ENCODE measurements around the gene MIXL1.
A peak's percentile ranks its signal among the peaks of the same experiment; 100 is the strongest.
"Not testable (repeated sequence)": the region's sequence is repeated elsewhere in the genome, so short reads cannot be mapped to it uniquely, and the experiment has no call there.

Gene MIXL1

GRCh38 chr1:226223157-226223785 is at the start of gene MIXL1:
Gene MIXL1 (plus strand): TSS chr1:226223664. CDS start chr1:226223682, 18 bp downstream.
- no peak for FAIRE-seq

DNA sequence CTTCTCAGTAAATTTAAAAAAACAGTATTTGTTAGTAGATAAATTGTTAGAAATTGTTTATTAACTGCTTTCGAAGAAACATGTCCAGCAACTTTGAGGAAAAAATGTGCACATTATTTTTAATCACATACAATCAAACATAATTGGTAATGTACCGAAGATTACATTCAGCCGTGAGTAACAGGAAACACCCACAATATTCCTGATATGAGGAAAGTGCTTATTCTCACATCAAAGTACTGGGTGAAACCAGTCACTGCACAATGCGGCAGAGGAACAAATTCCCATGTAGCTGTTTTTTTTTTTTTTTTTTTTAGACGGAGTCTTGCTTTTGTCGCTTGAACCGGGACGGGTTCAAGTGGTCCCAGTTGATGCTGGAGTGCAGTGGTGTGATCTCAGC is 46.6 kb upstream of the MIXL1 start:
- FAIRE-seq: peak; percentile 58

- no peak for FAIRE-seq
These were observed 41.3 kb upstream of the MIXL1 start for GRCh38 chr1:226181996-226182714.

- no peak for FAIRE-seq
These were observed 38.1 kb upstream of the MIXL1 start for GRCh38 chr1:226185141-226186036.

- FAIRE-seq: peak; percentile 41
These were observed 37.1 kb upstream of the MIXL1 start, which contains the start of gene ACBD3 for GRCh38 chr1:226186124-226187018. Gene ACBD3 (minus strand): TSS chr1:226186741. CDS start chr1:226186675, 66 bp downstream.

DNA sequence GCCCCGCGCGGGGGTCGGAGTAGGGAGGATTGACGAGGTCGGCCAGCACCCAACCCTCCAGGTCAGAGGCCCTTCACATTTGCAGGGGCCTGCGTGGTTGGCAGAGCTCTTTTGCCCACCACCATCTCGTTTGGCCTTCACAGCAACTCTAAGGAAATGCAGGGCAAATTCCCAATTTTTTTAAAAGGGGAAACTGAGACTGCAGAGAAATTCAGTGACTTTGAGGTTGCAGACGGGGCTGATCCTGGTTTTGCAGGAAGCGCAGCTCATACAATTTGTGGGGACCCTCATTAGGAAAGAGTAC is 36.5 kb upstream of the MIXL1 start:
- FAIRE-seq: no peak

DNA sequence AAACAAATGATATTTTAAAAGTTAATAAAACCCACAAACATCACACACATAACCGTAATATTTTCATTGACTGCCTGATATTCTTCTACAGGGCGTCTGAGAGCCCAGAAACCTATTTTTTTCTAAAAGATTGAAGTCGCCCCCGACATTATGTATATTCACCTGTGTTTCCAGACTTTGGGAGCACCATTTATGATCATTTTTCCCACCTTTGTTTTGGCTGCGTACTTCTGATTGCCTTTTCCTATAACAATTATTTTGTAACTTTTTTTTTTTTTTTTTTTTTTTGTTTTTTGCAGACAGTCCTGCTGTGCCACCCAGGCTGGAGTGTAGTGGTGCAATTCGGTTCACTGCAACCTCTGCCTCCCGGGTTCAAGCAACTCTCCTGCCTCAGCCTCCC is 36.1 kb upstream of the MIXL1 start:
- no peak for FAIRE-seq

DNA sequence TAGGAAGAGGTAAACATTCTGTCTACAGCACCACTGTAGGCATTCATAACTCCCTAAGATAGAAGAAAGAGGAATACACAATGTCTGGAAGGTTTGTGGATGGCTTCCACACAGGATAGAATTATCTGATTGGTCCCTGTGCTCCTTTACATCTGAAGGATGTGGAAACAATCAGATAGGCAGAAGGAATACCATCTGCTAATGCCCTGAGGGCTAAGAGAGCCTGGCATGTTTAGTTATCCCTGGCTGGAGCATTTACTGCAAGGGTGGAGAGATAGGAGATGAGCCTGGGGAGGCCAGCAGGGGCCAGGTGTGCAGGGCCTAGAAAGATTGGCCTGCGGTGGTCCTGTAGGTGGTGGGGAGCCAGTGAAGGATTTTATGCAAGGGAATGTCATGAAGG is 28.3 kb upstream of the MIXL1 start:
- FAIRE-seq: no peak

GRCh38 chr1:226199971-226200370 is 23.5 kb upstream of the MIXL1 start:
- no peak for FAIRE-seq

GRCh38 chr1:226201029-226201593 is 22.4 kb upstream of the MIXL1 start:
- peak; percentile 65 for FAIRE-seq

- no peak for FAIRE-seq
These were observed 21.2 kb upstream of the MIXL1 start for GRCh38 chr1:226202246-226202645.

- not testable (repeated sequence) for FAIRE-seq
These were observed 20.8 kb upstream of the MIXL1 start for GRCh38 chr1:226202666-226203065.

DNA sequence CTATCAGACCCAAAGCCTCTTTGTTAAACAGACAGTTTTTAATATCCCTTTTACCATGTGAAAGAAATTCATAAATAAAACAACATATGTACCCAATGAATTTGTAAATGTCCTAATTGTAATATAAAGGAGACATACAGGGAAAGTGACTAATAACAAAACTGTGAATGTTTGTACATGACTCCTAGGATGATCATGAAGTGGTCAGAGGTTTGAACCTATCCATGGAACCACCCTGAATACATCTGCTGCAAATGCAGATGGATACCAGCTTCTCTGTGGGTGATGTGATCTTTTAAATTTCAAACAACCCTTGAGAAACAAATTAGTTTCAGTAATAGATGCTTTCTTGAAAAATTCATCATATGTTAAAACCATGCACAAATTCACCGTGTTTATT is 20.2 kb upstream of the MIXL1 start:
- no peak for FAIRE-seq

- FAIRE-seq: no peak
These were observed 19.8 kb upstream of the MIXL1 start for GRCh38 chr1:226203655-226204054.

DNA sequence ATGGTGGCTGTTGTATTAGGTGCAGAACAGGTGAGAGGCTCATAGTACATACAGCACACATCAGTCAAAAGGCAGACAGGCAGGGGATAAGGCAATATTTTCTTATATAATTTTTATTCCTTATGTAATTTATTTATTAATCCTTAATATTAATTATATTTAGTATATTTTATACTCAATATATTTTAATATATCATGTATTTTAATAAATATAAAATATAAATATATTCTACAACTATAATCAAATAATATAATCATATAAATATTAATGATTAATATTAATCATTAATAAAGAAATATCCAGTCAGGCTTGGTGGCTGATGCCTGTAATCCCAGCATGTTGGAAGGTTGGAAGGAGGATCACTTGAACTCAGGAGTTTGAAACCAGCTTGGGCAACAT is 19.3 kb upstream of the MIXL1 start:
- peak; percentile 93 for FAIRE-seq

DNA sequence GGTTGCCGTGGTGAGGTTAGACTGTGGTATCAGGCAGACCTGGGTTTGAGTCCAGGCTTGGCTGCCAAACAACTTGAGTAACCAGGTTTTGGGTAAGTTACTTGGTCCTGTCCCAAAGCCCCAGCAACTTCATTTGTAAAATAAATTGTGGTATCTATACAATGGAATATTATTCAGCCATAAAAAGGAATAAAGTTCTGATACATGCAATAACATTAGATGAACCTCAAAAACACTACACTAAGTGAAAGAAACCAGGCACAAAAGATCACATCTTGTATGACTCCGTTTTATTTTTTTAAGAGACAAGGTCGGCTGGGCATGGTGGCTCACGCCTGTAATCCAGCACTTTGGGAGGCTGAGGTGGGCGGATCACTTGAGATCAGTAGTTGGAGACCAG is 16.4 kb upstream of the MIXL1 start:
- FAIRE-seq: no peak

GRCh38 chr1:226209307-226210059 is 14.0 kb upstream of the MIXL1 start:
- FAIRE-seq: peak; percentile 26

GRCh38 chr1:226210571-226211176 is 12.8 kb upstream of the MIXL1 start:
- FAIRE-seq: no peak

DNA sequence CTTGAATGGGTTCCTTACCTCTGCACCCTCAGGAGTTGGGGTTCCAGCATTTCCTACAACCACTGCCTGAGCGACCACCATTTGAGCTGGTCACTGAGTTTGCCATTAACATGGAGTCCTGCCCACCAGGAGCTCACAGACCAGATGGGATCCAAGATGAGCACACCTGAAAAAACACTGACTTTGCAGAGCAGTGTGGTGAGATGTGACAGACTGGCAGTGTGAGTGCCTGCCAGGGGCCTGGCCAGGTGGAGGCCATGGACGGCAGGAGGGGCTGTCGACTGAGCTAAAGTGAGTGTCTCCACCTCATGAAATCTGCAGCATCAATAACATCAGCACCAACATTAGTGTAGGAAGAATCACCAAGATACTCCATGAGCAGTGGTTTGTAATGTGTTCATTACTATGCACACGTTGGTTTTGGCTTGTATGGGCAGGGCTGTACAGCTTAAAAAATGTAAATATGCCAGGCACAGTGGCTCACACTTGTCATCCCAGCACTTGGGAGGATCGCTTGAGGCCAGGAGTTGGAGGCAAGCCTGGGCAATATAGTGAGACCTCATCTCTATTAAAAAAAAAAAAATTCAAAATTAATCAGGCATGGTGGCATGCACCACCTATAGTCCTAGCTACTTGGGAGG is 12.2 kb upstream of the MIXL1 start:
- FAIRE-seq: no peak

DNA sequence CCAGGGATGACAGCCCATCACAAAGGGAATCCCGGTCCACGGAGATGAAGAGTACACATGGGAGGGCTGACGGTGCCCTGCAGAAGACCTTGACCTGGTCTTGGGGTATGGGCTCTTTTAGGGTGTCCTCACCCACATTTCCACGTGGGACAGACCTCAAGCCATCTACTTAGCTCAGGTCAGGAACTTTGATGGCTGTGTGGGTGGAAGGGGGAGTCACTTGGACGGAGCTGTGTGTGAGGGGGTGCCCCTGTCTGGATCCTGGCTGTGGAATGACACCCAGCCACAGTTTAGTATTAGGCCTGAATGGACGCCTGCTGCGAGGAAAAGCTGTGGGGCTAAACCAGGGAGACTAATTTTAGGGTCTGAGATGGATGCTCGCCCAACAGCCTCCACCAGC is 10.9 kb upstream of the MIXL1 start:
- FAIRE-seq: no peak

- no peak for FAIRE-seq
These were observed 8.2 kb upstream of the MIXL1 start for GRCh38 chr1:226215239-226215638.
